ENCODE measurements around the gene KRTAP10-3. TPM values are rescaled to one million over a fixed set of nuclear protein-coding genes. Genes with fewer than 3 reads are reported as not detected.

KRTAP10-3 gene
- total RNA-seq, 1 experiment from 2014 or later: not detected

- no peak overlapping the region for H3K4me3 Mint-ChIP-seq (ENCODE audit: low read depth, unreplicated experiment)
- CTCF ChIA-PET: no interaction called here
- H3K4me1 Mint-ChIP-seq (ENCODE audit: low read depth, unreplicated experiment): no peaks in the 10 kb centered on the region
Measured at GRCh38 chr21:44525391-44526095, 33.1 kb downstream of the KRTAP10-3 start.

DNA sequence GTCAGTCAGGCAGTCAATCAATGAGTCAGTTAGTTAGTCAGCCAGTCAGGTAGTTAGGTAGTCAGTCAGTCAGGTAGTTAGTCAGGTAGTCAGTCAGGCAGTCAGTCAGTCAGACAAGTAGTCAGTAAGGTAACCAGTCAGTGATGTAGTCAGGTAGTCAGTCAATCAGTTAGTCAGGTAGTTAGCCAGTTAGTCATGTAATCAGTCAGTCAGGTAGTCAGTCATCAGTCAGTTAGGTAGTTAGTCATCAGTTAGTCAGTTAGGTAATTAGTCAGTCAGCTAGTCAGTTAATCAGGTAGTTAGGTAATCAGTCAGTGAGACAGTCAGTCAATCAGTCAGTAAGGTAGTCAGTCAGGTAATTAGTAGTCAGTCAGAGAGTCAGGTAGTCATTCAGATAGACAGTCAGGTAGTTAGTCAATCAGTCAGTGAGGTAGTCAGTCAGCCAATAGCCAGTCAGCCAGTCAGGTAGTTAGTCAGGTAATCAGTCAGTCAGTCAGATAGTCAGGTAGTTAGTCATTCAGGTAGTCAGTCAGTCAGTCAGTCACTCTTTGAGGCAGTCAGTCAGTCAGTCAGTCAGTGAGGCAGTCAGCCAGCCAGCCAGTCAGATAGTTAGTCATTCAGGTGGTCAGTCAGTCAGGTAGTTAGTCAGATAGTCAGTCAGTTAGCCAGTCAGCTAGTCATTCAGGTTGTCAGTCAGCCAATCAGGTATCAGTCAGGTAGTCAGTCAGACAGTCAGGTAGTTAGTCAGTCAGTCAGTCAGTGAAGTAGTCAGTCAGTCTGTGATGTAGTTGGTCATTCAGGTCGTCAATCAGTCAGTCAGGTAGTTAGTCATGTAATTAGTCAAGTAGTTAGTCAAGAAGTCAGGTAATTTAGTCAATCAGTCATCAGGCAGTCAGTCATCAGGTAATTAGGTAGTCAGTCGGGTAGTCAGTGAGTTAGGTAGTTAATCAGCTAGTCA lies 33.9 kb downstream of the KRTAP10-3 start:
- DNase-seq: no peak
- Mint-ChIP-seq H3K27me3 (ENCODE audit: unreplicated experiment) (peaks cover 11% of the 10 kb centered on the region), H3K4me3 (ENCODE audit: low read depth, unreplicated experiment) (no peak overlapping the region), H3K27ac (ENCODE audit: unreplicated experiment) (no peak overlapping the region), H3K36me3 (ENCODE audit: insufficient read depth, unreplicated experiment) (no peaks in the 10 kb centered on the region), H3K9me3 (ENCODE audit: low read depth, unreplicated experiment) (no peaks in the 10 kb centered on the region), H3K4me1 (ENCODE audit: low read depth, unreplicated experiment) (no peaks in the 10 kb centered on the region)
- no TSS peak for BruUV-seq (replicated peaks)
- CTCF ChIA-PET: no interaction called here
- intact Hi-C loops (cut with micrococcal nuclease; ENCODE audit: unreplicated experiment): no loop called here
- TF ChIP-seq CTCF (IDR thresholded peaks at IDR 0.05; ENCODE audit: unreplicated experiment): no peak

More at GRCh38 chr21:44525391-44526095, 33.1 kb downstream of the KRTAP10-3 start:
- DNase-seq: no peak
- no peaks in the 10 kb centered on the region for H3K36me3 Mint-ChIP-seq (ENCODE audit: insufficient read depth, unreplicated experiment)
- intact Hi-C loops (cut with micrococcal nuclease; ENCODE audit: unreplicated experiment): no loop called here
- no peak overlapping the region for H3K27ac Mint-ChIP-seq (ENCODE audit: unreplicated experiment)
- no peaks in the 10 kb centered on the region for H3K9me3 Mint-ChIP-seq (ENCODE audit: low read depth, unreplicated experiment)
- no peak for TF ChIP-seq CTCF (IDR thresholded peaks at IDR 0.05; ENCODE audit: unreplicated experiment)
- BruUV-seq (replicated peaks): no TSS peak
- peaks cover 20% of the 10 kb centered on the region for H3K27me3 Mint-ChIP-seq (ENCODE audit: unreplicated experiment)

- Mint-ChIP-seq H3K27me3 (ENCODE audit: unreplicated experiment) (peaks cover 2% of the 10 kb centered on the region), H3K27ac (ENCODE audit: unreplicated experiment) (no peak overlapping the region), H3K36me3 (ENCODE audit: insufficient read depth, unreplicated experiment) (no peaks in the 10 kb centered on the region), H3K4me3 (ENCODE audit: low read depth, unreplicated experiment) (no peak overlapping the region), H3K4me1 (ENCODE audit: low read depth, unreplicated experiment) (no peaks in the 10 kb centered on the region), H3K9me3 (ENCODE audit: low read depth, unreplicated experiment) (no peaks in the 10 kb centered on the region)
- no peak for TF ChIP-seq CTCF (IDR thresholded peaks at IDR 0.05; ENCODE audit: unreplicated experiment)
- intact Hi-C loops (cut with micrococcal nuclease; ENCODE audit: unreplicated experiment): no loop called here
- no peak for DNase-seq
- CTCF ChIA-PET: no interaction called here
- no TSS peak for BruUV-seq (replicated peaks)
Measured at GRCh38 chr21:44523567-44524413, 34.8 kb downstream of the KRTAP10-3 start.

DNA sequence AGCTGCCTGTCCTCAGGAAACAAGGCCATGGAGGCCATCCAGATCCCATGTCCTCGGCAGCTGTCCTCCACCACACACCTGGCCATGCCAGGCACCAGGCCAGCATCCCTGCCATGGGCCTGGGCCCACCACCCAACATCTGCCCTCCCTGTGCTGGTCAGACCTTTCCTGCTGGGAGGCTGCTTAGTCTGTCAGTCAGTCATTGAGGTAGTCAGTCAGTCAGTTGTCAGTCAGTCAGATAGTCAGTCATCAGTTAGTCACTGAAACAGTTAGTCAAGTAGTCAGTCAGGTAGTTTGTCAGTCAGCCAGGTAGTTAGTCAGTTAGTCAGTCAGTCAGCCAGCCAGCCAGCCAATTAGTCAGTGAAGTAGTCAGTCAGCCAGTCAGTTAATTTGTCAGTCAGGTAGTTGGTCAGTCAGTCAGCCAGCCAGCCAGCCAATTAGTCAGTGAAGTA lies 35.8 kb downstream of the KRTAP10-3 start:
- BruUV-seq (replicated peaks): no TSS peak
- H3K27me3 Mint-ChIP-seq (ENCODE audit: unreplicated experiment): peaks cover 6% of the 10 kb centered on the region
- no peak for TF ChIP-seq CTCF (IDR thresholded peaks at IDR 0.05; ENCODE audit: unreplicated experiment)
- no peak overlapping the region for H3K27ac Mint-ChIP-seq (ENCODE audit: unreplicated experiment)
- intact Hi-C loops (cut with micrococcal nuclease; ENCODE audit: unreplicated experiment): no loop called here
- CTCF ChIA-PET: no interaction called here
- peaks cover 1% of the 10 kb centered on the region for H3K9me3 Mint-ChIP-seq (ENCODE audit: low read depth, unreplicated experiment)
- no peak for DNase-seq
- H3K4me3 Mint-ChIP-seq (ENCODE audit: low read depth, unreplicated experiment): no peak overlapping the region
- no peaks in the 10 kb centered on the region for H3K4me1 Mint-ChIP-seq (ENCODE audit: low read depth, unreplicated experiment)
- no peaks in the 10 kb centered on the region for H3K36me3 Mint-ChIP-seq (ENCODE audit: insufficient read depth, unreplicated experiment)

All from Calu3 (cell line).